Measurements from ENCODE around the gene GPC3. TPM values are rescaled to one million over a fixed set of nuclear protein-coding genes. Genes with fewer than 3 reads are reported as not detected.

The GPC3 gene
- total RNA-seq, 1 experiment from 2014 or later, result 0.98 TPM

DNA sequence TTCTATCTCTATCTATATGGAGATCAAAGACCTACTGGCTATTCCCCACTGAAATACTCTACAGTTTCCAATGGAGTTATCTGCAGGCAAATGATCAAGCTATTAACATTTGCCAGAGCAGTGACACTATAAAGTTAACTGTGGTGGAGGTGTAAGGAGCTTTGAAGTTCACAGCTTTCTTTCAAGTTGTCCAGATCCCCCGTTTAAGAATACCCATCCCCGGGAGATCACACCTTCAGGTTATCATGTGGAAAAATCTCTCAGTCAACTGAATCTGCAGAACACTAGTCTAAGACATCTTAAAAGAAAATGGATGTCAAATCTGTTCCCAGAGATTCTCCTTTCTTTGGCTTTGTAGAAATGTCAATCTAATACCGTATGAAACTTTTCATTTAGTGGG, 80.1 kb downstream of the GPC3 start:
- H4K20me1 ChIP-seq (ENCODE audit: insufficient read depth), result no peaks in the 10 kb centered on the region
- no peaks in the 10 kb centered on the region for H3K36me3 ChIP-seq (ENCODE audit: control insufficient read depth in 1 of 2, insufficient read depth in 2 of 2, low read length in 2 of 2)
- TF ChIP-seq, protein P1, sequence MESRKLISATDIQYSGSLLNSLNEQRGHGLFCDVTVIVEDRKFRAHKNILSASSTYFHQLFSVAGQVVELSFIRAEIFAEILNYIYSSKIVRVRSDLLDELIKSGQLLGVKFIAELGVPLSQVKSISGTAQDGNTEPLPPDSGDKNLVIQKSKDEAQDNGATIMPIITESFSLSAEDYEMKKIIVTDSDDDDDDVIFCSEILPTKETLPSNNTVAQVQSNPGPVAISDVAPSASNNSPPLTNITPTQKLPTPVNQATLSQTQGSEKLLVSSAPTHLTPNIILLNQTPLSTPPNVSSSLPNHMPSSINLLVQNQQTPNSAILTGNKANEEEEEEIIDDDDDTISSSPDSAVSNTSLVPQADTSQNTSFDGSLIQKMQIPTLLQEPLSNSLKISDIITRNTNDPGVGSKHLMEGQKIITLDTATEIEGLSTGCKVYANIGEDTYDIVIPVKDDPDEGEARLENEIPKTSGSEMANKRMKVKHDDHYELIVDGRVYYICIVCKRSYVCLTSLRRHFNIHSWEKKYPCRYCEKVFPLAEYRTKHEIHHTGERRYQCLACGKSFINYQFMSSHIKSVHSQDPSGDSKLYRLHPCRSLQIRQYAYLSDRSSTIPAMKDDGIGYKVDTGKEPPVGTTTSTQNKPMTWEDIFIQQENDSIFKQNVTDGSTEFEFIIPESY (IDR thresholded peaks at IDR 0.05; ENCODE audit: extremely low read depth, insufficient replicate concordance, low read length), result no peak
- TF ChIP-seq CBX3 (IDR thresholded peaks at IDR 0.05; ENCODE audit: low read depth) (no peak), ZFX (IDR thresholded peaks at IDR 0.05) (no peak), TCF7L2 (IDR thresholded peaks at IDR 0.05; ENCODE audit: borderline replicate concordance, extremely low read depth, insufficient read depth, insufficient read length) (no peak), EZH2 (IDR thresholded peaks at IDR 0.05) (no peak), SP1 (IDR thresholded peaks at IDR 0.05; ENCODE audit: low read depth) (no peak), SRF (IDR thresholded peaks at IDR 0.05; ENCODE audit: low read depth) (no peak), YY1 (IDR thresholded peaks at IDR 0.05; ENCODE audit: extremely low read depth, insufficient replicate concordance, low read depth, low read length) (no peak), EGR1 (IDR thresholded peaks at IDR 0.05; ENCODE audit: low read depth) (no peak), ZNF274 (IDR thresholded peaks at IDR 0.05; ENCODE audit: low read depth, low read length) (no peak), POLR2A (IDR thresholded peaks at IDR 0.05; ENCODE audit: borderline replicate concordance, extremely low read depth, insufficient read depth, insufficient read length) (no peak), POLR2AphosphoS5 (IDR thresholded peaks at IDR 0.05; ENCODE audit: low read depth, low read length) (no peak), CEBPB (IDR thresholded peaks at IDR 0.05; ENCODE audit: low read depth) (no peak), ELF1 (IDR thresholded peaks at IDR 0.05; ENCODE audit: borderline replicate concordance, low read depth) (no peak), RAD21 (IDR thresholded peaks at IDR 0.05; ENCODE audit: low read depth) (no peak), JUND (IDR thresholded peaks at IDR 0.05) (no peak)
- TF ChIP-seq, protein P2, sequence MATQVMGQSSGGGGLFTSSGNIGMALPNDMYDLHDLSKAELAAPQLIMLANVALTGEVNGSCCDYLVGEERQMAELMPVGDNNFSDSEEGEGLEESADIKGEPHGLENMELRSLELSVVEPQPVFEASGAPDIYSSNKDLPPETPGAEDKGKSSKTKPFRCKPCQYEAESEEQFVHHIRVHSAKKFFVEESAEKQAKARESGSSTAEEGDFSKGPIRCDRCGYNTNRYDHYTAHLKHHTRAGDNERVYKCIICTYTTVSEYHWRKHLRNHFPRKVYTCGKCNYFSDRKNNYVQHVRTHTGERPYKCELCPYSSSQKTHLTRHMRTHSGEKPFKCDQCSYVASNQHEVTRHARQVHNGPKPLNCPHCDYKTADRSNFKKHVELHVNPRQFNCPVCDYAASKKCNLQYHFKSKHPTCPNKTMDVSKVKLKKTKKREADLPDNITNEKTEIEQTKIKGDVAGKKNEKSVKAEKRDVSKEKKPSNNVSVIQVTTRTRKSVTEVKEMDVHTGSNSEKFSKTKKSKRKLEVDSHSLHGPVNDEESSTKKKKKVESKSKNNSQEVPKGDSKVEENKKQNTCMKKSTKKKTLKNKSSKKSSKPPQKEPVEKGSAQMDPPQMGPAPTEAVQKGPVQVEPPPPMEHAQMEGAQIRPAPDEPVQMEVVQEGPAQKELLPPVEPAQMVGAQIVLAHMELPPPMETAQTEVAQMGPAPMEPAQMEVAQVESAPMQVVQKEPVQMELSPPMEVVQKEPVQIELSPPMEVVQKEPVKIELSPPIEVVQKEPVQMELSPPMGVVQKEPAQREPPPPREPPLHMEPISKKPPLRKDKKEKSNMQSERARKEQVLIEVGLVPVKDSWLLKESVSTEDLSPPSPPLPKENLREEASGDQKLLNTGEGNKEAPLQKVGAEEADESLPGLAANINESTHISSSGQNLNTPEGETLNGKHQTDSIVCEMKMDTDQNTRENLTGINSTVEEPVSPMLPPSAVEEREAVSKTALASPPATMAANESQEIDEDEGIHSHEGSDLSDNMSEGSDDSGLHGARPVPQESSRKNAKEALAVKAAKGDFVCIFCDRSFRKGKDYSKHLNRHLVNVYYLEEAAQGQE (IDR thresholded peaks at IDR 0.05; ENCODE audit: low read depth), result no peak
- TF ChIP-seq, protein P3, sequence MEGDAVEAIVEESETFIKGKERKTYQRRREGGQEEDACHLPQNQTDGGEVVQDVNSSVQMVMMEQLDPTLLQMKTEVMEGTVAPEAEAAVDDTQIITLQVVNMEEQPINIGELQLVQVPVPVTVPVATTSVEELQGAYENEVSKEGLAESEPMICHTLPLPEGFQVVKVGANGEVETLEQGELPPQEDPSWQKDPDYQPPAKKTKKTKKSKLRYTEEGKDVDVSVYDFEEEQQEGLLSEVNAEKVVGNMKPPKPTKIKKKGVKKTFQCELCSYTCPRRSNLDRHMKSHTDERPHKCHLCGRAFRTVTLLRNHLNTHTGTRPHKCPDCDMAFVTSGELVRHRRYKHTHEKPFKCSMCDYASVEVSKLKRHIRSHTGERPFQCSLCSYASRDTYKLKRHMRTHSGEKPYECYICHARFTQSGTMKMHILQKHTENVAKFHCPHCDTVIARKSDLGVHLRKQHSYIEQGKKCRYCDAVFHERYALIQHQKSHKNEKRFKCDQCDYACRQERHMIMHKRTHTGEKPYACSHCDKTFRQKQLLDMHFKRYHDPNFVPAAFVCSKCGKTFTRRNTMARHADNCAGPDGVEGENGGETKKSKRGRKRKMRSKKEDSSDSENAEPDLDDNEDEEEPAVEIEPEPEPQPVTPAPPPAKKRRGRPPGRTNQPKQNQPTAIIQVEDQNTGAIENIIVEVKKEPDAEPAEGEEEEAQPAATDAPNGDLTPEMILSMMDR (IDR thresholded peaks at IDR 0.05 in 2 of 3, conservative IDR thresholded peaks at IDR 0.05 in 1 of 3; ENCODE audit: borderline replicate concordance in 1 of 3, insufficient read depth in 1 of 3, low read depth in 2 of 3, low read length in 2 of 3), result no peak
- no peaks in the 10 kb centered on the region for H3K9me3 ChIP-seq (ENCODE audit: control insufficient read depth in 1 of 2, insufficient read depth in 1 of 2, low read depth in 1 of 2, low read length in 2 of 2)
- no peak overlapping the region for H3K4me3 ChIP-seq (replicated peaks in 1 of 2; ENCODE audit: low read depth in 1 of 2, low read length in 2 of 2)
- intact Hi-C loops (cut with micrococcal nuclease), result no loop called here
- DNase-seq (ENCODE audit: low read depth, low spot score) (no peak), ATAC-seq (no peak)
- no TSS peak for BruUV-seq (replicated peaks)
- CTCF ChIA-PET, result no interaction called here
- no peak overlapping the region for H3K27ac ChIP-seq (ENCODE audit: low read depth, low read length)
- no peak overlapping the region for H3K9ac ChIP-seq (ENCODE audit: low read length)
- no peak overlapping the region for H3K4me2 ChIP-seq (ENCODE audit: low read length)
- POLR2A ChIA-PET, result no interaction called here
- RAD21 ChIA-PET (ENCODE audit: low non-redundant PET in 1 of 2, low total read pairs in 2 of 2, uncharacterized antibody in 2 of 2, unreplicated experiment in 2 of 2), result no interaction called here
- H2AFZ ChIP-seq (ENCODE audit: low read depth, low read length, poor library complexity, severe bottlenecking), result no peak overlapping the region
- H3K4me1 ChIP-seq (ENCODE audit: control insufficient read depth in 1 of 2, insufficient read depth in 2 of 2, low read length in 2 of 2), result no peaks in the 10 kb centered on the region
- no peaks in the 10 kb centered on the region for H3K79me2 ChIP-seq (ENCODE audit: insufficient read depth, low read length)
- H3K27me3 ChIP-seq (ENCODE audit: insufficient read depth, low read length), result no peaks in the 10 kb centered on the region
- H3K9me2 ChIP-seq (ENCODE audit: insufficient read depth), result no peaks in the 10 kb centered on the region
